ENCODE measurements around the gene DHRS7. TPM values are rescaled to one million over a fixed set of nuclear protein-coding genes. Genes with fewer than 3 reads are reported as not detected.

The DHRS7 gene
- total RNA-seq, 4 donors from 2014 or later = 64.5 to 108 (median 91.2) TPM

GRCh38 chr14:60189923-60190840, 25.0 kb upstream of the DHRS7 start:
- Histone ChIP-seq H3K27me3 (no peaks in the 10 kb centered on the region), H3K36me3 (no peaks in the 10 kb centered on the region), H3K4me1 (no peaks in the 10 kb centered on the region), H3K9me3 (no peaks in the 10 kb centered on the region), H3K4me3 (no peak overlapping the region), H3K27ac (no peak overlapping the region)
- no peak for DNase-seq
- intact Hi-C loops (cut with DNase I; ENCODE audit: low total_unique reads) = loop anchor here (10.0 kb wide), 2 partner anchors 125 to 225 kb away; no protein-coding TSS in a partner anchor
- no peak for TF ChIP-seq CTCF (IDR thresholded peaks at IDR 0.05)
- no peak for TF ChIP-seq POLR2A (IDR thresholded peaks at IDR 0.05)

DNA sequence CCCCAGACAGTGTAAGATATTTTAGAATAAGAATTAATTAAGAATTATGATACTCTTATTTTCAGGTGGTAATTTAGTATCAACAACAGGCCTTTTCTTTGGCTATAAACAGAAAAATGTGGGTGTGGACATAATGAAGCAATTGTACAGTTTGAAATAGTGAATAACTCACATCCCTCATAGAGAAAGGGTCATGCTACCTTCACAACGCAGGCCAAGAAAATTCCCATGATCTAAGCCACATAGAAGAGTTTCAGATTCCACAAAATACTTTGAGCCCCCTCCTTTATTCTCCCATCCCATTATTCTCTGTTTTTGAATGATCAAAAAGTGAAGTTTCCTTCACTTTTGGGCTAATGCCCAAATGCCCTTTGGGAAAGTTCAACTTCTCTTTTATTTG, 23.5 kb upstream of the DHRS7 start:
- Histone ChIP-seq H3K9me3 (no peaks in the 10 kb centered on the region), H3K27ac (no peak overlapping the region), H3K4me3 (no peak overlapping the region), H3K4me1 (no peaks in the 10 kb centered on the region), H3K36me3 (no peaks in the 10 kb centered on the region), H3K27me3 (no peaks in the 10 kb centered on the region)
- DNase-seq = no peak
- intact Hi-C loops (cut with DNase I; ENCODE audit: low total_unique reads) = loop anchor here (10.0 kb wide), 2 partner anchors 124 to 224 kb away; no protein-coding TSS in a partner anchor
- TF ChIP-seq CTCF (IDR thresholded peaks at IDR 0.05) (no peak), POLR2A (IDR thresholded peaks at IDR 0.05) (no peak)

DNA sequence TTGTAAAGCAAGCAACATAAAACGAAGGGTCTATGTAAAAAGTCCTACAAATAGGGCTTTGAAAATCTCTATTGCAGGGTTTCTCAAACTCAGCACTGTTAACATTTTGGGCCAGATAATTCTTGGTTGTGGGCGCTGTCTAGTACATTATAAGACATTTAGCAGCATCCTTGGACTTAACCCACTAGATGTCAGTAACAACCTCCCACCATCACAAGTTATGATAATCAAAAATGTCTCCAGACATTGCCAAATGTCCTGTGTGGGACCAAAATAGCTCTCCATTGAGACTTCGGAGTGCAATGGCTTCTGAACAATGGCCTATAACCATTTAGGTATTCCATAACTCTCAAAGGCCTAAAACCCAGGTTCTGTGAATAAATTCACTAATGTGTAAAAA, 22.9 kb upstream of the DHRS7 start:
- Histone ChIP-seq H3K27me3 (no peaks in the 10 kb centered on the region), H3K27ac (no peak overlapping the region), H3K9me3 (no peaks in the 10 kb centered on the region), H3K4me3 (no peak overlapping the region), H3K4me1 (no peaks in the 10 kb centered on the region), H3K36me3 (no peaks in the 10 kb centered on the region)
- DNase-seq = no peak
- TF ChIP-seq POLR2A (IDR thresholded peaks at IDR 0.05) (no peak), CTCF (IDR thresholded peaks at IDR 0.05) (no peak)
- intact Hi-C loops (cut with DNase I; ENCODE audit: low total_unique reads) = loop anchor here (10.0 kb wide), 2 partner anchors 123 to 223 kb away; no protein-coding TSS in a partner anchor

DNA sequence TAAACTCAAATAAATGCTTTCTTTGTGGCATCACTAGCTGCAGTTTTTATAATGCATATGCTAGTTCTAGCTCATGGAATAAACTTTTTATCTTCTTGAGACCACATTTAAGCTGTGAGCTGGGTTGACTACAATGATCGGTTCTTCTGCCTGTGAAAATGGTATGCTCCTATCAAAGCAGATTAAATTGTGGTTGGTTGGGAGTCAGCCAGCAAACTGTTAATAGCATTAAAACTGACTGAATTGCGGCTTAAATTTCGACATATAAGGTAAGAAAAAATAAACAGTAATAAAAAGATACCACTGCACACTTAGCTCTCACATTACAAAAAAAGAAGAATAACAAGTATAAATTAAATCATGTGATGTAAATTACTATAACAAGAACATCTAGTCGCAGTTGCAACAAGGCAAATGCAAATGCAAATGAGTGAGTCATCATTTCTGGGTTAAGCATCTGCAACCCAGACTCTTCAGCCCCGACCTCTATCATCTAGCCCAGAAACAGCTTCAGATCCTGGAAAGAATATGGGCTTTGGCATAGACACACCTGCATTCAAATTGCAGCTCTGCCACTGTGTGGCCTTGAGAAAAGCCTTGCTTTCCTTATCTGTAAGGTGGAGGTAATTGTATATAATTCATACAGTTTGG, 19.8 kb upstream of the DHRS7 start:
- H3K36me3 ChIP-seq = no peaks in the 10 kb centered on the region
- H3K9me3 ChIP-seq = no peaks in the 10 kb centered on the region
- no peaks in the 10 kb centered on the region for H3K27me3 ChIP-seq
- no peak overlapping the region for H3K4me3 ChIP-seq
- H3K27ac ChIP-seq = no peak overlapping the region
- TF ChIP-seq CTCF (IDR thresholded peaks at IDR 0.05) (no peak), POLR2A (IDR thresholded peaks at IDR 0.05) (no peak)
- no peaks in the 10 kb centered on the region for H3K4me1 ChIP-seq
- DNase-seq = no peak
- intact Hi-C loops (cut with DNase I; ENCODE audit: low total_unique reads) = loop anchor here (10.0 kb wide), 2 partner anchors 120 to 220 kb away; no protein-coding TSS in a partner anchor
